AG08395 (cell line): ENCODE data around the gene KLHDC7B.
"Not testable (repeated sequence)": the region's sequence is repeated elsewhere in the genome, so short reads cannot be mapped to it uniquely, and the experiment has no call there.

Experiments used
- DNase-seq: peaks from one replicate; pipeline ENCODE4 v3.0.0; 2012; ENCODE audit warnings: mixed read lengths, low spot score

KLHDC7B gene

DNA sequence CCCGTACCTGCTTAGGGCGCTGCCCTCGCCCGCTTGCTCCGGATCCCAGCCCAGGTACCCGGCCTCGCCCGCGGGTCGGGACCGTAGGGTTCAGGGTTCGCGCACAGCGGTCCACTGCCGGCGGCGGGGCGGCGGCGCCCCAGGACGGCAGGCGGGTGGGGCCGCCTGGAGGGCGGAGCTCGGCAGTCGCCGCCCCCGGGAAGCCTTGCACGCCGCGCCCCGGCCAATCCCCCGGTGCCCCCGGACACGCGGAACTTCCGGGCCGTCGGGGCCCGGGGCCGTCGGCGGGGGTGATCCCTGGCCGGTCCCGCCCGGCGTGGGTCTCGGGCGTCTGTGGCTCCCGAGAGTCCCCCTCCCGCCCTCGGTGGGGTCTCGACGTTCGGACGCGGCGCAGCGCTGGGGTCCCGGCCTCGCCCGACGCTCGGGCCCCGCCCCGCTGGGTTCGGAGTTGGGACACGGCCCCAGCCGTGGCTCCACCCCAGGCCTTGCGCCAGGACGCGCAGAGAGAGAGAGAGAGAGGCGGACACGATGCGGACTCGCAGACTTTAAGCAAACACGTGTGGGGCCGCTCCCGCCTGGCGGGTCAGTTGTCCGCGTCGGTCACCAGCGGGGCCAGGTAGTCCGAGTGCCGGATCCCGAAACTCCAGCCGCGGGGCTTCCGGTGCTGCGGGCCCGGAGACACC lies 15.7 kb upstream of the KLHDC7B start, which contains the start of gene TYMP:
TSS of gene TYMP (minus strand) at position 116 of the 683 bp plus-strand sequence. CDS start 303 bp downstream, outside the sequence.
- DNase-seq: peak; percentile 67

DNA sequence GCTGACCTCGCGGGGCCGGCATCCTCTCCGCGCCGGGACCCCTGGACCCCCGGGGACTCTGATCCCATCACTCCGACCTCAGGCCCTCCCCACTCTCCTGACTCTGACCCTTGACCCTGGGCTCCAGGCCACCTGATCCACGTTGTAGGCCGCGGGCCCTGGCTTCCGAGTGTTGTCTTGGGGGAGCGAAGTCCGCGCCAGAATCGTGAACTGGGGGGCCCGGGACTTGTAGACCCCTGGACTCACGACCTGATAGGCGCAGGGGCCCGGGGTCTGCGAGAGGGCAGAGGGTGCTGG lies 15.2 kb upstream of the KLHDC7B start:
- DNase-seq: no peak

DNA sequence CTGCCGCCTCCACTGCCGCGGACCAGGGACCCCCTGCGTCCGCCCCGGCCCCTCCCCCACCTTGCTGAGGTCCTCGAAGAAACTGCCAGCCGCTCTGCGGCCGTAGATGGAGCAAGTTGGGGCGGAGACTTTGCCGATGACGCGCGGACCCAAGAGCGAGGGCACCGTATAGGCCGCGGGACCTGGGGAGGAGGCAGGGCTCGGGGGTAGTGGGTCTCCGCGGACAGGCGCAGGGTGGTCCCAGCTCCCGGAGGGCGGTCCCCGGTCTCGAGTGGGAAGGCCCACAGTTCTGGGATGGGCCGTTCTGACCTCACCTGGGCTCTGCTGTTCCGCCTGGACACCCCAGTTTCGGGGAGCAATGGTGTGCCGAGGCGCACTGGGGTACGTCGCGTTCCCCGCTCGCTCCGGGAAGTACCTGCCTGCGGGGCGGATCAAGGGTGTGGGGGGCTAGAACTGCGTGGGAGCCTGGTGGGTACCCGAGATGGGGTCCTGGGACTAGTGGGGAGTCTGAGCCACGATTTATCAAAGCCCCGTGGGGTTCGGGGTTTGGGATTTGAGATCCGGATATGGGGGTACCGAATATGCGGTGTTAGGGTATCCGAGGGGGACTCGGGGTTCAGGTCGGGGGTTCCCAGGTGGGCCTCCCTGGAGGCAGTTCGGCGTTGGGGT lies 14.7 kb upstream of the KLHDC7B start:
- DNase-seq: peak; percentile 55

DNA sequence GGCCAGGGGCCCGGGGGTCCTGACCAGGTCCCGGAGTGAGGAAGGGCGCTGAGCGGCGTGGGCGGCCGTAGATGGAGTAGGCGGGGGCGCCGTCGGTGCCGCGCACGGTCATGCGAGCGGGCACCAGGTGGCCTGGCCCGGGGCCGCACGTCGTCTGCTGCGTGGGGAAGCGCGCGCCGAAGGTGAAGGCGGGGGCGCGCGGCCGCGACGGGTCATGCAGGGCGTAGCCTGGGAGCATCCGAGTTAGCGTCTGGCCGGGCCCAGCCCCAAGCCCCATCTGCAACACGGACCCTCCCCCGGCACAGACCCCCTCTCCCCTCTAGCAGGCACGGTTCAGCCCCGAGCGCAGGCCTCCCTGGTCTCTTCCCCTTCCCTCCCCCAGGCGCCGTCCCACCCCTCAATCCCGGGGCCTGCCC lies 14.1 kb upstream of the KLHDC7B start:
- DNase-seq: no peak

DNA sequence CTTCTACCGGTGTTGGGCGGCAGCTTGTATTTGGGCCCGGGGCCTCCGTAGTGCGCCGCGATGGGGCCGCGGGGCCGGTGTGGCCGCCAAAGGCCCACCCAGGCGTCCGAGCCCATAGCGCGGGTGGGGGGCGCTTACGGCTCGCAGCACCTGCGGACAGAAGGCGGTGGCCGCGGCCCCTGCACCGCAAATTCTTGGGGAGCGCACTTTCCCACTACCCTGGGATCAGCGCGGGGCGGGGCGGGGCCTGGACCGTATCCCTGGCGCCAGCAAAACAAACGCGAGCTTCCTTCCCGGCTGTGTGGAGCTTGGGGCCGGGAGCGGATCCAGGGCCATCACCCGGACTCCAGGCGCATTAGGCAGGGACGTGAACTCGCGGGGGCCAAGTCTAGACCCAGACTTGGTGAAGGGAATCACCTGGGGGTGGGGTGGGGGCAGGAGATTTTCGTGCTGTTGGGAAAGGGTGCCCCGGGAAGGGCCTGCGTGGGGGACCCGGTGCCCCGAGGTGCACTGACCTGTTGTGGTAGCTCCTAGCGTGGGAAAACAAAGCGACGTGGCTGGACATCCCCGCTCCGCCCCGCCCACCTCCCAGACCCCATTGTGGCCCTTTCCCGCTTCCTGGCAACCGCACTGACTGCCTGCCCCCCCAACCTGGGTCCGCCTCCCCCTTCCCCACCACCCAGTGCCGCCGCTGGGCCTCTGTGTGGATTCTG lies 13.6 kb upstream of the KLHDC7B start:
- peak; percentile 81 for DNase-seq

DNA sequence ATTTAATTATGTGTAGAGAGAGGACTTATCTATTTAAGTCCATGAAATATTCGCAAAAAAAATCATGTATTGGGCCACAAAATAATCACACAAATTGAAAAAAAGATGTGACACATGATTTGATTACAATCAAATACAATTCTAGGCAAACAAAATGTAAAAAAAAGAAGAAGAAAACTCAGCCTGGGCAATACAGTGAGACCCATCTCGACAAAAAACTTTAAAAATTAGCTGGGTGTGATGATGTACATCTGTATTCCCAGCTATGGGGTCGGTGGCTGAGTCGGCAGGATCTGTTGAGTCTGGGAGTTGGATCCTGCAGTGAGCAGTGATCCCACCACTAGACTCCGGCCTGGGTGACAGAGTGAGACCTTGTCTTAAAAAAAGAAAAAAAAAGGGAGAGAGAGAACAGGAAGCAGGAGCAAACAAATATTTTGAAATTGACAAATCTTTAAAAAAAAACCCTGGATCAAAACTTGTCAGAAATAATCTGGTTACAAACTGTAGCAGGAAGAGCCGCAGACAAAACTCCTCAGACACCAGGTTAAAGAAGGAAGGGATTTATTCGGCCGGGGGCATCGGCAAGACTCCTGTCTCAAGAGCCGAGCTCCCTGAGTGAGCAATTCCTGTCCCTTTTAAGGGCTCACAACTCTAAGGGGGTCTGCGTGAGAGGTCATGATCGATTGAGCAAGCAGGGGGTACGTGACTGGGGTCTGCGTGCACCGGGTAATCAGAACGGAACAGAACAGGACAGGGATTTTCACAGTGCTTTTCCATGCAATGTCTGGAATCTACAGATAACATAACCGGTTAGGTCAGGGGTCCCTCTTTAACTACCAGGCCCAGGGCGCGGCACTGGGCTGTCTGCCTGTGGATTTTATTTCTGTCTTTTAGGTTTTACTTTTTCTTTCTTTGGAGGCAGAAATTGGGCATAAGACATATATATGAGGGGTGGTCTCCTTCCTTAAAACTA lies 12.6 kb upstream of the KLHDC7B start:
- no peak for DNase-seq

DNA sequence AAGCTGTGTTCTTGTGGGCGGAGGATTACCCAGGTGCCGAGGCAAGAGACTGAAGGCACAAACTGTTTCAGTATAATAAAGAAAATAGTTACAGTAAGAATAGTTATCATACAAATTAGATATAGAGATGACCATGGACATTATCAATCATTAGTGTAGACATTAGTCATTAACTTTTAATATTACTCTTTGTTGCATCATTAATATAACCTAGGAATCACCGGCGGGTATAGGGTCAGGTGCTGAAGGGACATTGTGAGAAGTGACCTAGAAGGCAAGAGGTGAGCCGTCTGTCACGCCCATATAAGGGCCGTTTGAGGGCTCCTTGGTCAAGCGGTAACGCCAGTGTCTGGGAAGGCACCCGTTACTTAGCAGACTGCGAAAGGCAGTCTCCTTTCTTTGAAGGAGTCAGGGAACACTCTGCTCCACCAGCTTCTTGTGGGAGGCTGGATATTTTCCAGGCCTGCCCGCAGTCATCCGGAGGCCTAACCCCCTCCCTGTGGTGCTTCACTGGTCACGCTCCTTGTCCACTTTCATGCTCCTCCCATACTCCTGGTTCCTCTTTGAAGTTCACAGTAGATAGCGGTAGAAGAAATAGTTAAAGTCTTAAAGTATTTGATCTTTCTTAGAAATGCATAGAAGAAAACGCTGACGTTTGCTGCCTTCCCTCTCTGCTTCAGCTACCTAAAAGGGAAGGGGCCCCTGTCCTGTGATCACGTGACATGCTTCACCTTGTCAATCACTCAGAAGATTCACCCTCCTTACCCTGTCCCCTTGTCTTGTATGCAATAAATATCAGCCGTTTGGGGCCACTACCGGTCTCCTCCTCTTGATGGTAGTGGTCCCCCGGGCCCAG lies 11.6 kb upstream of the KLHDC7B start:
- not testable (repeated sequence) for DNase-seq

DNA sequence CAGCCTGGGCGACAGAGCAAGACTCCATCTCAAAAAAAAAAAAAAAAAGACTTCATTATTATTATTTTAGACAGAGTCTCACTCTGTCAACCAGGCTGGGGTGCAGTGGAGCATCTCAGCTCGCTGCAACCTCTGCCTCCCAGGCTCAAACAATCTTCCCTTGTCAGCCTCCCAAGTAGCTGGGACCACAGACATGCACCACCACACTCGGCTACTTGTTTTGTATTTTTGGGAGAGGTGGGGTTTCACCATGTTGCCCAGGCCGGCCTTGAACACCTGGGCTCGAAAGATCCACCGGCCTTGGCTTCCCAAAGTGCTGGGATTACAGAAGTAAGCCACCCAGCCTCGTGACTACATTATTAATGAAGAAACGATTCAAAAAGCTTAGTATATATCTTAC lies 10.6 kb upstream of the KLHDC7B start:
- no peak for DNase-seq

DNA sequence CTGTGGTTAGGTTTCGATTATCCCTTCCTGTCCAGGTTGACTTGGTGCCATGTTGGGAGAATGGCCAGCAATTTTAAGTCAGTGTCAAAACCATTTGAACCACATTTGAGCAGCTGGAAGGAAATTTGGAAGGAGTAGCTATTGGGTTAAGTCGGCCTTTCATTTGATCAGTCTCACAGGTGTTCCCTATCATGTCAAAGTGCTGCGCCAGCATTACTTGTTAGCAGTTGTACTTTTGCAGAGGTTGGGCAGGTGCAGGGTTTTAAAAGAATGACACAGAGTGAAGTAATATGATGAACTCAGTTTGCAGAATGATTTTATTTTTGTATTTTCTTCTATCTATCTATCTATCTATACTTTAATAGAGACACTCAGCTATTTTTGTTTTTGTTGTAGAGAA lies 9.5 kb upstream of the KLHDC7B start:
- DNase-seq: no peak

DNA sequence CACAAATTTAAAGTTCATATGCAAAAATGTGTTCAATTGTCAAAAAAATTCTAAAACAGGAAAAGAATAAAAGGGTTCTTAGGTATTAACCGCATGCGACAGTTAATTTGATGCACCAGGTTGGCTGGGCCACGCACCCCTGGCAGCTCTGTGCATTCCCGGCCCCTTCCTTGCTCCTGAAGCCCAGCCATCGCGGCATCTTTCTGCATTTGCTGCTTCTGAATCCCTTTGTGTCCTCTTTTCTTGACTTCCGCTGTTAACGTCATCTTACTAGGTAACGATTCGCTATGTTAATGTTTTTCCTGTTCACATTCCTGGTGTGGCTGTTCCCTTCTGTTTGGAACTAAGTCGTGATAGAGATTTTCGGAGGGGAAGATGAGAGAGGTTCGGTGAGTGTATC lies 7.9 kb upstream of the KLHDC7B start:
- no peak for DNase-seq

DNA sequence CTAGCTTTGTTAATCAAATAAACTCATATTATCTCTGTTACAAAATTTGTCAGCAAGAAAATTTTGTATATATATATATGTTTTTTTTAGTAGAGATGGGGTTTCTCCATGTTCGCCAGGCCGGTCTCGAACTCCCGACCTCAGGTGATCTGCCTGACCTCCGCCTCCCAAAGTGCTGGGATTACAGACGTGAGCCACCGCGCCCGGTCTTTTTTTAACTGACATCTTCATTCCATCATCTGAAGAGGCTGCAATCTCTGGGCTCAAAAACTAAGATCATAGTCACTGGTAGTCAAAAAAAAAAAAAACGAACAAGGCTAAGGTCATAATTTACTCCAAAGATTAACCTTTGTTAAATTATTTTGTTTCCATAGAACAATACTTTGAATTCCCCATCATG lies 5.3 kb upstream of the KLHDC7B start:
- no peak for DNase-seq

DNA sequence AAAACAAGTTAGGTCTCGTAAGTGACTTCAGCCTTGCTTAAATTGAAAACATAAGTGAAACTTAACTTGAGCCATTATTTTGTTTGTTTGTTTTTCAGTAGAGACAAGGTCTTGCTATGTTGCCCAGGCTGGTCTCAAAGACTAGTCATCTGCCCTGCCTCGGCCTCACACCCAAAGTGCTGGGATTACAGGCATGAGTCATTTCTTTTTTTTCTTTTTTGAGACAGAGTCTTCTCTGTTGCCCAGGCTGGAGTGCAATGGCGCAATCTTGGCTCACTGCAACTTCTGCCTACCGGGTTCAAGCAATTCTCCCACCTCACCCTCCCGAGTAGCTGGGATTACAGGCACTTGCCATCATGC lies 4.1 kb upstream of the KLHDC7B start:
- DNase-seq: peak; percentile 80

DNA sequence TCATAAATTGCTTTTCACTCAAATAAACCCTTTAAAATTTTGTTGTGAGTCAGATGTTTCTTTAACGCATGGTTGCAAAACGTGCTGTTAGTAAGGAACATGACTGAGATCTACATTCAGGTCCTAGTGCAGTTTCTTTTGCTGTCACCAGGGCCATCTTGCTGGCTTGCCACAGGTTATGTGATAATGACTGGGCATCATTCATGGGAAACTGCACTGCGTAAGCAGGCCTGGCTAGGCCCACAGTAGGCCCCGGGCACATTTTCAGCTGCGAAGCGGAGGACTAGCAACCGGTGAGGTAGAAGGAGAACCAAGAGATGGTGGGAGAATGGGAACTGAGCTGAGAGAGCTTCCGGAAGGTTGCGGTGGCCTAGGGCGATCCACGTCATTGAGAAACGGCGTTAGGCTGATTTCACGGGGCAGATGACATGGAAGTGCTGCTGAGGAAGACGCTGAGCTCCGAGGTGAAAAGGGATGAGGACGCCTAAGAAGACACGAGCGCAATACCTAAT lies 3.2 kb upstream of the KLHDC7B start:
- no peak for DNase-seq

DNA sequence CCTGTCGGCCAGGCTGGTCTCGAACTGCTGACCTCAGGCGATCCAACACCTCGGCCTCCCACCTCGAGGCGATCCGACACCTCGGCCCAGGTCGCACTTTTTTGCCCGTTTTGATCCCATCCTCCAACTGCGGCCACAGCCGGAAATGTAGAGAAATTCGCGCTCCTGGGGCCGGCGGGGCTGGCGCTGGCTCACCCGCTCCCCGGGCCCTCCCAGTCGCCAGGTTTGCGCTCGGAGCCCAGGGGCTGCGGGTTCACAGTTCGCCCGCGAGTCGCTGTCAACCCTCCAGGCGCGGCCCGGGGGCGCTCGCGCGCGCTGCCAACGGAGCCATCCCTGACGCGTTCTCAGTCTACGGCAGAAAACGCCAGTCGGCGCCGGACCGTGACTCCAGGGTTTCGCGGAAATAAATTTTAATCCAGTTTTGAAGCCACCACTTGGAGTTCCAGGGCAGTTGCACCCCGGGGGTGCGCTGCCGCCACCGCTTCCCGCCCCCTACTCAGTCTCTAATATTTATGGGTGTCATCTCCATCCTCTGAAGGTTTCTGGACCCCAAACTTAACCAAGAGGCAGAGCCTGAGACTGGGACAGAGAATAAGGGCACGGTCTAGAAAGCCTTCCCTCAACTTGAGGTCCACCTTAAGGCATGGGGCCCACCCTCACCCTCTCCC lies 1.5 kb upstream of the KLHDC7B start:
- peak; percentile 83 for DNase-seq

DNA sequence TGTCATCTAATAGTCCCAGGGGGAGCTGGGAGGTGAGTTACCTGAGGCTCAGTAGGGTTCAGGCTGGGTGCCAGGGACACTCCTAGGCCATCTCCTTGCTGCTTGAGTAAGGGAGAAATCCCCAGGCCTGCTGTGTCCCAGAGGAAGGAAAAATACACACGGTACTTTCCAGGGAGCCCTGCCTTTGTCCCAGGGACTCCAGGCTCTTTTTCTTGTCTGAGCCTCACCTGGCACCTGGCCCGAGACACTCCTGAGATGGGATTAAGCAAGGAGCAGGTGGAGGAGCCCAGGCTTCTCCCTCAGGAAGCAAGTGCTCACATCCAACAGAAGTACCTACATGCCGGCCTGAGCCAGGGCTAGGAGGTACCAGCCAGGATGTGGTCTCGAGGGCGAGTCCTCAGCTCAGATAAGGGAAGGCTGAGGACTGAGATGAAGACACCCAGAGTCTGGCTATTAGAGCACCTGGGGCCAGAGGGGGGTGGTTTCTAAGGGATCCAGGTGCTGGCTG lies 899 bp upstream of the KLHDC7B start:
- DNase-seq: no peak

DNA sequence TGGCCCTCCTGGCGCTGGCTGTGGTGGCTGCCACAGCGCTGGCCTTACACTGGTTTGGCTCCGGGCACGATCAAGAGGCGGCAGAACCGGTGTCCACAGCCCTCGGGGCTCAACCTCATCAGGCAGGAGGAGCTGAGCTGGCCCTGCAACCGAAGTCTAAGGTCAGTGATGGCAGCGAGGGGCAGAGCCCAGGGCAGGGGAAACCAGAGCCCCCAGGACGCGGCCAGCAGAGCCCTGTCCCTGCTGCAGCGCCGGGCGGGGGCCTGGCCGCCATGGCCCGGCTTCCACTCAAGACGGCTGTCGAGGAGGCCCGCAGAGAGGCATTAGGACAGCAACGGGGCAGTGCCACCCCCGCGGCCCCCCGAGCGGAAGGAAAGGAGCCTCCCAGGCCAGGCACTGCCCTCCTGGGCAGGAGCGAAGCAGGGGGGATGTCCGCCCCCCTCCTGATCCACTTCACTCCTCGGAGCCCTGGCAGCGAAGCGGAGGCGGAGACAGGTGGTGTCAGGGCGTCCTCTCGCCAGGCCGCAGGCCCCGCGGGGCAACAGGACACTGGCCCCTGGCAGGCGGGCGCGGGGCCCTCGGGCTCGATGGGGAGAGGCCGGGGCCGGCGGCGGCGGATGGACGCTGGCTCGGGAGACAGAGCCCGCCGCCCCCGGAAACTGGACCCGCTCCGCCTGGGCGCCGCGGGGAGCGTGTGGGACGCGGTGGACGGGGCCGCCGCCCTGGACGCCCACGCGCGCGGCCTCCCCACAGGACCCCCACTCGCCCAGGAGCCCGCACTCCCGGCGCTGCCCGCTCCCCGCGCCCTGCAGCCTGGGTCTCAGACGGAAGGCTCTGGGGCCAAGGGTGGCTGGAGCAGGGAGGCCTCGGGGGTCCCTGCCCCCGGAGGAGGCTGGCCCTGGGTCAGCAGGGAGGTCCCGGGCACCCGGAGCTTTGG lies 895 bp downstream of the KLHDC7B start:
- DNase-seq: no peak

DNA sequence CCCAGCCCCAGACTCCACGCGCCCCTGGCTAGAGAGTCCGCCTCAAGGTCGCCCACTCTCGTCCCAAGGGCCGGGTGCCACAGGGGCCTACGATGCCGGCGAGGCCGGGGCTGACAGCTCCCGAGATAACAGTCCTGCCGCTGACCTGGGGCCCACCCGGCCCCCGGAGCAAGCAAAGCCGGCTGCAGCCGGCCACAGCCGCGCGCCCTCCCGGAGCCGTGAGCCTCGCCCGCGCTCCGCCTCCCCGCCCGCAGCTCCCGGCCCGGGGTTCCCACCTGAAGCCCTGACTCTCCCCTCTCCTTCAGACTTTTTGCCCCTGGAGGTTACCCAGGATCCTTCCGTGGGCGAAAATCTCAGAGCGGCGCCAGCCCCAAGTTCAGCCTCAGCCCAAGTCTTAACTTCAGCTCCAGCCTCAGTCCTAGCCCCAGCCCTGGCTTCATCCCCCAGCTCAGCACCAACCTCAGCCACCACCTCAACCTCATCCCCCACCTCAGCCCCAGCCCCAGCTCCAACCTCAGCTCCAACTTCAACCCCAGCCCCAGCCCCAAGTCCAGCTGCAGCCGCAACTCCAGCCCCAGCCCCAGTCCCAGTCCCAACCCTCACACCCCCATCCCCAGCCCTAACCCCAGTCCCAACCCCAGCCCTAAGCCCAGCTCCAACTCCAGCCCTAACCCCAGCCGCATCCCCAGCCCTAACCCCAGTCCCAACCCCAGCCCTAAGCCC lies 1.7 kb downstream of the KLHDC7B start:
- no peak for DNase-seq
